ENCODE measurements around the gene HIPK4.
"Not testable (repeated sequence)": the region's sequence is repeated elsewhere in the genome, so short reads cannot be mapped to it uniquely, and the experiment has no call there.

The HIPK4 gene

GRCh38 chr19:40392894-40393517, 3.0 kb upstream of the HIPK4 start:
- DNase-seq: no peak

DNA sequence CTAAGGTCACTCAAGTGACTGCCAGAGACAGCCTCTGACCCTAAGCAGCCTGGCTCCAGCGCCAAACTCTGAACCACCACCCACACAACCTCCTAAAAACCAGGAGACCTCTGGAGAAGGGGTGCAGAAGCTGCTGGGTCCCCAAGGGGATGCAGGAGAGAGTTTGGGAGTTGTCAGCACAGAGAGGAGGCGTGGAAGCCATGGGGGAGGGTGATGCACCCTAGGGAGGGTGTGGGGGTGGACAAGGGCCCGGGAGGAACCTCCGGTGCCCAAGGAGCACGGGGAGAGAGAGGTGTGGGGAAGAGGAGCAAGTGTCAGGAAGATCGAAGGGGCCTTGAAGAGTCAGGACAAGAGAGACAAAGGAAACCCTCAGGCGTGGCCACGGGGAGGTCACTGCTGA, 2.1 kb upstream of the HIPK4 start:
- DNase-seq: no peak

DNA sequence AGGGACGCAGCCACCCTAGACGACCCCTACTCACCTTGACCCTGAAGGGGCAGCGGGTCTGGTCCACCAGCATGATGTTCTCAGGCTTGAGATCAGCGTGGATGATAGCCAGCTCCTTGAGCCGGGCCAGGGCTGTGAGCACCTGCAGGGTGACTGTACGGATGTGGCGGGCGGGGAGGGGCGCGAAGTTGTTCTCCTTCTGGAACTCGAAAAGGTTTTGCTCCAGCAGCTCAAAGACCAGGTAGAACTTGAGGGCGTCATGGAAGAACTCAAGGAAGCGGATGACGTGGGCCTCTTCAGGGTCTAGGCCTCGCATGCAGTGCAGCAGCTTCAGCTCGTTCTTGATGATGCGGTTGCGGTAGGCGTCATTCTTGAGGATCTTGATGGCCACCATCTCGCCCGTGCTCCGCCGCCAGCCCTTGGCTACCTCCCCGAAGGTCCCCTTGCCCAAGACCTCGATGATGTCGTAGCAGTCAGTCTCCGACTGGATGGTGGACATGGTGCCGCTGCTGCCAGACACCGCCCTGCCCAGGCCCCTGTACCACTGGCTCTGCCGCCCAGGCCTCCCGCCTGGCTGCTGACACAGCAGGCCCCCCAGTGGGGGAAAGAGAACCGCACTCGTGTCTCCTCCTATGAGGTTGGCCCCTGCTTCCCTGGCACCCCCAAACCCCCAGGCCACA, 437 bp downstream of the HIPK4 start:
- DNase-seq: no peak

DNA sequence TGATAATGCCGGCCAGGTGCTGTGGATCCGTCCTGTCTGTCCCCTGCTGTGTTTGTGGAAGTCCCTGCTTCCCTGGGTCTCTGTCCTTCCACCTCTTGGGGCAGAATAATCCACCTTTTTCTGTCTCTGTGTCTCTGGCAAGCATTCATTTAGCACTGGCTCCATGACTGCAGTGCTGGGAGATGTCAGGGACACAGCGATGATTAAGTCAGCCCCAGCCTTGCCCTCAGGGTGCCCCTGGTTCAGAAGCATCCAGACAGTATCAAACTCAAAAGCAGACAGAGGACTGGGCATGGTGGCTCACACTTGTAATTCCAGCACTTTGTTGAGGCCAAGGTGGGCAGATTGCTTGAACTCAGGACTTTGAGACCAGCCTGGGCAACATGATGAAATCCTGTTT, 1.5 kb downstream of the HIPK4 start:
- no peak for DNase-seq

- DNase-seq: no peak
Measured at GRCh38 chr19:40387155-40387554, 2.8 kb downstream of the HIPK4 start.

GRCh38 chr19:40383668-40384248, 6.2 kb downstream of the HIPK4 start:
- no peak for DNase-seq

GRCh38 chr19:40381321-40381720, 8.7 kb downstream of the HIPK4 start:
- no peak for DNase-seq

GRCh38 chr19:40380199-40381037, 9.6 kb downstream of the HIPK4 start:
- no peak for DNase-seq

GRCh38 chr19:40379446-40380198, 10.4 kb downstream of the HIPK4 start:
- DNase-seq: no peak

DNA sequence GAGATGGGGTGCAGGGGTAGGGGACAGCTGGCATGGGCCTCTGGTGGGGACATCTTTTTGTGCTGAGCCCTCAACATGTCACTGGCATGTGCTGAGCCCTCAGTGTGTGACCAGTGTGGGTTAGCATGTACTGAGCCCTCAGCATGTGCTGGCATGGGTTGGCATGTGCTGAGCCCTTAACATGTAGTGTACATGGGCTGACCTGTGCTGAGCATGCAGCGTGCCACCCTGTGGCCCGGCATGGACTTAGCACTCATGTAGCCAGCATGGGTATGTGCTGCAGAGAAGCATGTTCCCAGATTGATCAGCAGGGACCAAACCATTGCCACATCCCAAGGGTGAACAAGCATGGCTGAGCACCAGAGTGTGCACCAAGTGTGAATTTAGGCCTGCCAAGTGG, 11.5 kb downstream of the HIPK4 start:
- no peak for DNase-seq

- no peak for DNase-seq
Measured at GRCh38 chr19:40377876-40378385, 12.1 kb downstream of the HIPK4 start.

GRCh38 chr19:40376286-40376862, 13.6 kb downstream of the HIPK4 start:
- no peak for DNase-seq

DNA sequence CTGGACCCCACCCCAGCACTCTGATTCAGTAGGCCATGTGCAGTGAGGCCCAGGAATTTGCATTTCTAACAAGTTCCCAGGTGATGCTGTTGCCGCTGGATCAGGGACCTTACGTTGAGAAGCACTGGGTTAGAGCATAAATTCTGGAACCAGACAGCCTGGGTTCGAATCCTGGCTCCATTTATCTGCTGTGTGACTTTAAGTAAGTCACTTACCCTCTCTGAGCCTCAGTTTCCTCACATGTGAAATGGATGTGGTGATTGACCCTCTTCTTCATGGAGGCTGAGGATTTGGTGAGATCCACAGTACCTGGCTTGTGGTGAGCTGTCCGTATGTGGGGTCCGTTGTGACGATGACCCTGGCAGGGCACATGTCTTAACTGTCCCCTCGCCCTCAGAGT, 15.9 kb downstream of the HIPK4 start:
- DNase-seq: no peak

GRCh38 chr19:40371802-40372122, 18.2 kb downstream of the HIPK4 start:
- no peak for DNase-seq

GRCh38 chr19:40370997-40371801, 18.8 kb downstream of the HIPK4 start:
- no peak for DNase-seq

DNA sequence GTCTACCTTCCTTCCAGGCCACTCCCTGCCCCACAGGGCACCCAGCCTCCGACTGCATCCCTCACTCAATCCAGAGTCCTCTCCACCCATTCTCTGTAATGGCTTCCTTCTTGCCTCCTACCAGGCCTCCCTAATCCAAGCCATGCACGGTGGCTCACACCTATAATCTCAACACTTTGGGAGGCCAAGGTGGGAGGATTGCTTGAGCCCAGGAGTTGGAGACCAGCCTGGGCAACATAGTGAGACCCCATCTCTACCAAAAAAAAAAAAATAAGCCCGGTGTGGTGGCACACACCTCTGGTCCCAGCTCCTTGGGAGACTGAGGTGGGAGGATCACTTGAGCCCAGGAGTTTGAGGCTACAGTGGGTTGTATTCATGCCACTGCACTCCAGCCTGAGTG, 19.7 kb downstream of the HIPK4 start:
- not testable (repeated sequence) for DNase-seq

GRCh38 chr19:40369797-40370196, 20.2 kb downstream of the HIPK4 start:
- DNase-seq: no peak

GRCh38 chr19:40367577-40368434, 22.2 kb downstream of the HIPK4 start:
- DNase-seq: no peak

DNA sequence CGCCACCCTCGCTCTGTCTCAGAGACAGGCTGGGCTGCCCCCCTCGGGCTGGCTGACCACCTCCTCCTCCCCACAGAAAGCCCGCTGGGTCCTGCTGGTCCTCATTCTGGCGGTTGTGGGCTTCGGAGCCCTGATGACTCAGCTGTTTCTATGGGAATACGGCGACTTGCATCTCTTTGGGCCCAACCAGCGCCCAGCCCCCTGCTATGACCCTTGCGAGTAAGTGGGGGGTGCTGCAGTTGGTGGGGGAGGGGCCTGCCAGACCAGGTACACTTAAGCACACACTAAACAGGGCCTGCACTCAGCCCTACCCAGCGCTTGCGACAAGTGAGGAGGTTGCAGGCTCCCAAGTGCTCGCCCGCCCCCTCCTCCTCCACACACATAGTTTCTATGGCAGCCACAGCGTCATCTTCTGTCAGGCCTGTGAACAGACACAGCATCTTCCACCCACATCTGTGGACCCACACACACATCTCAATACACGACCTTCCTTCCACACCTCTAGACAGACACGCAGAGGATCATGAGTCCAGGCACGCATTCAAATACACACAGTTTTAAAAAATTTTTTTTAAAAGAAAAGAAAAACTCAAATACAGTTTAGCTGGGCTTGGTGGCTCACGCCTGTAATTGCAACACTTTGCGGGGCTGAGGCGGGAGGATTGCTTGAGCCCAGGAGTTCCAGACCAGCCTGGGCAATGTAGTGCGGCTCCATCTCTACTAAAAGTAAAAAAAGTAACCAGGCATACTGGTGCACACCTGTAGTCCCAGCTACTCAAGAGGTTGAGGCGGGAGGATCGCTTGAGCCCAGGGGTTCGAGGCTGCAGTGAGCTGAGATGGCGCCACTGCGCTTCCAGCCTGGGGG, 23.1 kb downstream of the HIPK4 start:
- DNase-seq: no peak
